GOT3 (cell line): ENCODE results near the gene CRBN.

Experiments
- DNase-seq: peaks from one replicate; lab custom pipeline; 2025; ENCODE audit warnings: mixed read lengths; lab: John Stamatoyannopoulos, UW

The CRBN gene

GRCh38 chr3:3170998-3171397 is 8.5 kb downstream of the CRBN start:
- DNase-seq = no peak

GRCh38 chr3:3165650-3166049 is 13.8 kb downstream of the CRBN start:
- DNase-seq = no peak

DNA sequence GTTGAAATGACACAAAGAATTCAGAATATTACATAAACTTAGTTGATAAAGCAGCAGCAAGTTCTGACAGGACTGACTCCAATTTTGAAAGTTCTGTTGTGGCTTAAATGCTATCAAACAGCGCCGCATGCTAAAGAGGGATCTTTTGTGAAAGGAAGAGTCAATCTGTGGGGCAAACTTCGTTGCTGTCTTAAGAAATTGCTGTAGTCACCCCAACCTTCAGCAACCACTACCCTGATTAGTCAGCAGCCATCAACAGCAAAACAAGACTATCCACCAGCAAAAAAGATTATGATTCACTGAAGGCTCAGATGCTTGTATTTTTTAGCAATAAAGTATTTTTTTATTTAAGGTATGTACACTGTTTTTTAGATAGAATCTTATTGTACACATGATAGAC is 14.2 kb downstream of the CRBN start:
- no peak for DNase-seq

GRCh38 chr3:3160826-3161225 is 18.7 kb downstream of the CRBN start:
- DNase-seq = no peak

GRCh38 chr3:3157484-3157883 is 22.0 kb downstream of the CRBN start:
- DNase-seq = no peak

GRCh38 chr3:3154879-3155610 is 24.4 kb downstream of the CRBN start:
- DNase-seq = no peak

DNA sequence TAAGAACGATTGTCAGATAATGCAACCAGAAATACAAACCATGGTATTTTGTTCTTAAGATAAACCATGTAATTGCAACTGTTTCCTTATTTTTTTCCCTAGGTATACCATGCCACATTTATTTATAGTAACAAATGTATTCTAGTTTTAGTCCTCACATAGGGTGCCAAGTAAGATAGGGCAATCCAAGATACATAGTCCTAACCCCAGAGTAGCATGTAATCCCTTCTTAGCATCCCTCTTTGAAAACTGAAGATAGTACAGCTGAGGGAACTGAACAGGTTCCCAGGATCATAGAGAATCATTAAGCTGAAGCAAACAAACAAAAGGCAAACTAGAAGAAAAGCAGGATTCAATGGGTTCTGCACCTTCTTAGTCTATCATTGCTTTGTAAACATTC is 28.0 kb downstream of the CRBN start:
- DNase-seq = no peak

- DNase-seq = no peak
These were observed 29.9 kb downstream of the CRBN start for GRCh38 chr3:3149560-3149959.

GRCh38 chr3:3145831-3146230 is 33.7 kb downstream of the CRBN start:
- no peak for DNase-seq

GRCh38 chr3:3141939-3142338 is 37.6 kb downstream of the CRBN start:
- DNase-seq = no peak

DNA sequence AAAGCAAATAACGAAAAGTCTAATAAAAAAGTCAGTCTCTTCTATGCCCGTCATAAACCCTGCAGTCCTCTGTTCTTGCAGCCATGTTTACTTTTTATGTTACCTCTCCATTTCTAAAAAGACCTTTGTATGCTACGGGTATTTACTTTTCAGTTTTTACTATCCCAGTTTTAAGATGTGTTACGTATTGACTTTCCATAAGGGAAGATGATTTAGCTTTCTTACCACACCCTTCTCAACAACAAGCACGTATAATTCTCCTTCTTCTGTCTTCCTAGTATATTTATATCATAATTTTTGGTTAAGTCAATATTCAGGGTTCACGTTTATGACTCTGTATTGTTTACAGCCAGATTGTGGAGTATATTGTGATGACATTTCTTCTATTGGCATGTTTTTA is 42.0 kb downstream of the CRBN start:
- no peak for DNase-seq

GRCh38 chr3:3134750-3135448 is 44.6 kb downstream of the CRBN start:
- no peak for DNase-seq

DNA sequence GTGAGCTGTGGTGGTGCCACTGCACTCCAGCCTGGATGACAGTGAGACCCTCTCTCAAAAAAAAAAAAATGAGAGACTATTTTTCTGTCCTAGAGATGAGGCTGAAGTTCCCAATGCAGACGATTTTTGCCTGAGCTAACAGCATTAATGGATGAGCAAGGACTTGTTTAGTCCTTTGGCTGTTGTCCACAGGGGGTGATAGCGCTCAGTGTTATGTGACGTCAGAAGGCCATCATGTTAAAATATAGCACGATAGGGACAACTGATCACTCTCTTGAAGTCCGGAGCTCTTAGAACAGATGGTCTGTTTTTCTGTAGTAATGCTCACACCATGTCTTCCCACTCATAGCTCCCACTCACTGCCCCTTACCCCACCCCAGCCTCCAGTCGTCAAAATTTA is 46.0 kb downstream of the CRBN start:
- DNase-seq = no peak

GRCh38 chr3:3129579-3129978 is 49.9 kb downstream of the CRBN start:
- DNase-seq = no peak

GRCh38 chr3:3127432-3128010 is 52.0 kb downstream of the CRBN start:
- DNase-seq = no peak

DNA sequence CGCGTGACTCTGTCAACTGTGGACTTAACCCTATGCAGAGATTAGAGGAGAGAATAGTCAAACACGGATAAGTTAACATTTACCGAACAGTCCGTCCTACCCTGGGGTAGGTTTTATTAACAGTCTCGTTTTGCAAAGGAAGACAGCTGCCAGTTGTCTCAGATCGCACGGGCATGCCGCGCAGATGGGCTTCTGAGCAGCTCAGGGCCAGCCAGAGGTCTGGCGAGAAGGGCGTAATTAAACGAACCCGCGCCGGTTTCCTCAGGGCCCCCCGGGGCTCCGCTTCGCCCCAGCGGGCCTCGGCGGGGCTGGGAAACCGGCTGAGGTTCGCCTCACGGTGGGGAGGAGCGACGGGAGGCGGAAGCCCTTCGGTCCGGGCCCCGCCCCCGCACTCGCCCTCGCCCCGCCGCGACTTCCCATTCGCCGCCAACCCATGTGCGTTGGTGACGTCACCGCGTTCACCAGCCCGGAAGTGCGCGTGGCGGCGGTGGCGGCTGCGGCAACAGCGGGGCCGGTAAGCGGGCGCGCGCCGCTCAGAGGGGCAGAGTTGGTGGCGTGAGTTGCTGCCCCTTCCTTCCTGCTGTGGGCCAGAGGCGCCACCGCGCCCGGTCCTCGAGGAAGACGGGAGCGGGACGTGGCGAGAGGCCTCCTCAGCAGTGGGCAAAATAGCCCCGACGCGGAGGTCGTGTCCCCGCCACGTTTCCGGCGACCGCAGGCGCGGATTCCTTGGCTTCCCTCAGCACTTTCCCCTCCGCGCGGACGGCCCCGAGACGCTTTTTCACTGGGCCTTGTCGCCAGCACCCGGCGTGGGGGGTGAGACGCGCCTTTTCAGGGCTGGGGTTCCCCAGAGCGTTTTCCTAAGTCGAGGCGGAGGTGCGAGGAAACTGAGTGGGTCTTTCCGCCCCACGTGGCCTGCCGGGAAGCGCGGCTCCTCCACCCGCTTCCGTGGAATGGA is 52.7 kb downstream of the CRBN start, which contains the start of gene TRNT1:
TSS of gene TRNT1 (plus strand) at position 464 of the 955 bp plus-strand sequence. CDS start 2,101 bp downstream, outside the sequence.
- peak; percentile 78 for DNase-seq

DNA sequence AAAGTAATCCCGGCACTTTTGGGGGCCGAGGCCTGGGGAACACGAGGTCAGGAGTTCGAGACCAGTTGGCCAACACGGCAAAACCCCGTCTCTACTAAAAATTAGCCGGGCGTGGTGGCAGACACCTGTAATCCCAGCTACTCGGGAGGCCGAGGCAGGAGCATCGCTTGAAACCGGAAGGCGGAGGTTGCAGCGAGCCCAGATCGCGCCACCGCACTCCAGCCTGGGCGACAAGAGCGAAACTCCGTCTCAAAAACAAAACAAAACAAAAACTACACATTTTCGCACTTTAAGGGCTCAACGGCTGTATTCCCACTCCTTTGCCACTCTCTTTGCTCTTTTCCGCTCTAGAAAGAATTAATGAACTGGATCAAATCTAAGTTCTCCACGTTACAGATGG is 53.5 kb downstream of the CRBN start:
- DNase-seq = no peak

DNA sequence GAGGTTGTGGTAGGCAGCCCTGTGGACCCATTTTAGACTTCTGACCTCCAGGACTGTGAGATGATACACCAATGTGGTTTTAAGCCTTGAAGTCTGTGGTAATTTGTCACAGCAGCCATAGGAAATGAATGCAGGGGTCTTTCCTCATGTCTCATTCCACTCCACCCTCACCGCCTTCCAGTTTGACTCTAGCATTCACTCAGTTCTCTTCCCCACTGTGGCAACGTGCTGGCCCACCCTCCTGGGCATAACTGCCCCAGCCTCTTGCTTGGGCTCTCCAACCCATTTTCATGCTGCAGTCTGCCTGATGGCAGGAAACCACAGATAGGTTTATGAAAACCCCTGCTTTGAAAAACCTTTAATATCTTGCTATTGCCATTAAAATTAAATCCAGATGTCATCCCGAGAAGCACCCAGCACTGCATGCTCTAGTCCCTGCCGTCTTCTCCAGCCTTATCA is 60.1 kb downstream of the CRBN start:
- no peak for DNase-seq

DNA sequence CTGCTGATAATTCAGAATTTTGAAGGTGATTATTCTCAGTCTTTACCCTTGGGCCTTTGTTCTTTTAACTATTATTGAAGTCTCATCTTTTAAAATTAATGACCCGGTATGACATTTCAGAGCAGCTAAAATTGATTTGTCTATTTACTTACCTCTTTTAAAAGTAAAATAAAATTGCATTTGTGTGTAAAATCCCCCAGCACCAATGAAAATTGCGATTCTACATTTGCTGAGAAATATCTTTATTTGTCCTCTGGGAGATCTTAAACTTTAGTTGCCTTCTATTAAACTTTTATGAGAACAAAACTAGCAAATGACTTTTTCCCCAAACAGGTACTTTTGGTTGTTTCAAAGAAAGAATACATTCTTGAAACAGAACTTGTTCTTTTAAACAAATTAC is 61.8 kb downstream of the CRBN start:
- no peak for DNase-seq

DNA sequence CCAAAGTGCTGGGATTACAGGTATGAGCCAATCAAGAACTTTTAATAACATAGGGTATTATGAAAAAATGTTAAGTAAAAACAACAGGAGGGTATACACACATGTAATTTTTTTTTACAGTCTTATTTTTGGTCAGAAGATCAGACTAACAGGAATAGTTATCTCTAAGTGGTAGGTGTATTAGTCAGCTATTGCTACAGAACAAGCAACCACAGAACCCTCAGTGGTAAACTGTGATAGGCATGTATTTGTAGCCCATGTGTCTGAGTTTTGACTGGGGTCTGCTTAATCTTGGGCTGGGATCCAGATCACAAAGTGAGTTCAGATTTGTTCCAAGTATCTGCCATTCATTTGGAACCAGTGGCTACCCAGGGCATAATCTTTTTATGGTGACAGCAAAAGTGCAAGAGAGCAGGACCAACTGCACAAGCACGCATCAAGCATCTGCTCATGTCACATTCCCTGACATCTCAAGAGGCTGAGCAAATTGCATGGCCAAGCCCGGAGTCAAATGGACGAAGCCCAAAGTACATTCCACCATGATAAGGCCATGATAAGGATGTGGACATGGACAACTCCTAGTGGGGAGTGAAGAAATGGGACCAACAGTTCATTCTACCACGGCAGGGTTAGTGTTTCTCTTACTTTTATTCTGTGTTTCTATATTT is 66.3 kb downstream of the CRBN start:
- DNase-seq = no peak

- DNase-seq = no peak
These were observed 68.6 kb downstream of the CRBN start for GRCh38 chr3:3110749-3111361.
